CD4-positive, alpha-beta T cell treated with Interleukin-21 for 1 hour (primary cell): ENCODE data around the gene STK11IP.
A peak's percentile ranks its signal among the peaks of the same experiment; 100 is the strongest.
"Not testable (repeated sequence)": the region's sequence is repeated elsewhere in the genome, so short reads cannot be mapped to it uniquely, and the experiment has no call there.

Source experiments
- DNase-seq: peaks from one replicate; pipeline ENCODE4 v3.0.0-alpha.2; 2020

Gene STK11IP

GRCh38 chr2:219637842-219638185 lies 40.2 kb downstream of the STK11IP start:
- DNase-seq: no peak

GRCh38 chr2:219638217-219638947 lies 40.7 kb downstream of the STK11IP start:
- no peak for DNase-seq

GRCh38 chr2:219638948-219639755 lies 41.5 kb downstream of the STK11IP start:
- DNase-seq: peak; percentile 6

GRCh38 chr2:219641390-219642068 lies 43.9 kb downstream of the STK11IP start:
- DNase-seq: no peak

GRCh38 chr2:219642069-219642454 lies 44.4 kb downstream of the STK11IP start:
- no peak for DNase-seq

GRCh38 chr2:219642465-219643083 lies 44.9 kb downstream of the STK11IP start:
- DNase-seq: peak; percentile 88

- no peak for DNase-seq
These were observed 45.4 kb downstream of the STK11IP start for GRCh38 chr2:219643084-219643473.

GRCh38 chr2:219643788-219644398 lies 46.2 kb downstream of the STK11IP start:
- DNase-seq: no peak

- DNase-seq: no peak
These were observed 47.3 kb downstream of the STK11IP start for GRCh38 chr2:219644801-219645480.

- no peak for DNase-seq
These were observed 48.2 kb downstream of the STK11IP start for GRCh38 chr2:219645631-219646527.

GRCh38 chr2:219648176-219648575 lies 50.5 kb downstream of the STK11IP start:
- DNase-seq: no peak

- DNase-seq: no peak
These were observed 51.3 kb downstream of the STK11IP start for GRCh38 chr2:219648963-219649362.

GRCh38 chr2:219650426-219651248 lies 53.0 kb downstream of the STK11IP start:
- DNase-seq: no peak

- DNase-seq: not testable (repeated sequence)
These were observed 54.0 kb downstream of the STK11IP start for GRCh38 chr2:219651656-219652055.

GRCh38 chr2:219656526-219656925 lies 58.9 kb downstream of the STK11IP start:
- no peak for DNase-seq

- no peak for DNase-seq
These were observed 60.7 kb downstream of the STK11IP start for GRCh38 chr2:219658196-219658846.

- no peak for DNase-seq
These were observed 61.2 kb downstream of the STK11IP start for GRCh38 chr2:219658874-219659273.

GRCh38 chr2:219661197-219661954 lies 63.7 kb downstream of the STK11IP start:
- DNase-seq: no peak

- DNase-seq: no peak
These were observed 64.3 kb downstream of the STK11IP start for GRCh38 chr2:219661955-219662395.
